PC-3 (cell line): ENCODE results near the gene ARHGEF25.

Experiments
- EZH2 ChIP-seq: fragments of 300-600 bp; sonication (generic); IDR thresholded peaks from one replicate; pipeline ENCODE4 v1.6.1; 2017; ENCODE audit warnings: antibody characterized with exemption, mild to moderate bottlenecking, low read length; ENCODE audit not compliant: unreplicated experiment
- EZH2phosphoT487 ChIP-seq: fragments of 300-600 bp; sonication (generic); IDR thresholded peaks from 2 replicates; pipeline ENCODE4 v1.6.1; 2018; ENCODE audit warnings: mild to moderate bottlenecking, antibody characterized with exemption, low read length, borderline replicate concordance
- TF ChIP-seq, protein P1 (sequence below): fragments of 300-600 bp; sonication (generic); conservative IDR thresholded peaks from 2 replicates; pipeline ENCODE4 v1.5.1; 2017; ENCODE audit warnings: antibody characterized with exemption, low read depth, mild to moderate bottlenecking, low read length

DNA sequence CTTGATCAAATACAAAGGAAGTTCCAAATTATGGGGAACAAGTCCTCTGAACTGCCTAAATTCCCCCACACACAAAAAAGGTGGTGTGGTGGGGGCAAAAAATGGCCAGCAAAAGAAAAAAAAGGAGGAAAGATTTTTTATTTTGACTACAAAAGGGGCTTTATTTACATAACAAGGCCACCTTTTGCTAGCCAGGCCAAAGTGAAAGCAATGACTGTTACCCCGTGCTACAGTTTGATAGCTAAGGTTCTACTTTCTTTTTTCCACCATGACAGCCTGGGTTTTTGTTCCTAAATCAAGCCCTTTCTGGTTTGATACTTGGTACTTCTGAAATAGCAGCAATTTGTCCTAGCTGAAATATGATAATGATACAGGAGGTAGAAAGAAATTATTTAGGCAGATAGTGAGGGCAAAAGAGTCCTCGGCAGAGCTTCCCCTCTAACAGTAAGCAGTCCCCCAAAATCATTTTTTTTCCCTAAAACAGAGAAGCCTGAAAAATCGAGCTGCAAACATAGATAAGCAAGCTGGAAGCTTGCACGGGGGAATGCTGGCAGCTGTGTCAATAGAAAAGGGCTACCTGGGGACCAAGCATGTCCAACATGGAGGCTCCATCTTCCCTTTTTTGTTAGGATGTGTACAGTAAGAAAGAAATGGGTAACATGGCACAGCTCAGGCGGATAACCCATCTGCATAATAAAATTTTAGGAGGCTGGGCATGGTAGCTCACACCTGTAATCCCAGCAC is 30.6 kb downstream of the ARHGEF25 start:
- TF ChIP-seq, protein P1, sequence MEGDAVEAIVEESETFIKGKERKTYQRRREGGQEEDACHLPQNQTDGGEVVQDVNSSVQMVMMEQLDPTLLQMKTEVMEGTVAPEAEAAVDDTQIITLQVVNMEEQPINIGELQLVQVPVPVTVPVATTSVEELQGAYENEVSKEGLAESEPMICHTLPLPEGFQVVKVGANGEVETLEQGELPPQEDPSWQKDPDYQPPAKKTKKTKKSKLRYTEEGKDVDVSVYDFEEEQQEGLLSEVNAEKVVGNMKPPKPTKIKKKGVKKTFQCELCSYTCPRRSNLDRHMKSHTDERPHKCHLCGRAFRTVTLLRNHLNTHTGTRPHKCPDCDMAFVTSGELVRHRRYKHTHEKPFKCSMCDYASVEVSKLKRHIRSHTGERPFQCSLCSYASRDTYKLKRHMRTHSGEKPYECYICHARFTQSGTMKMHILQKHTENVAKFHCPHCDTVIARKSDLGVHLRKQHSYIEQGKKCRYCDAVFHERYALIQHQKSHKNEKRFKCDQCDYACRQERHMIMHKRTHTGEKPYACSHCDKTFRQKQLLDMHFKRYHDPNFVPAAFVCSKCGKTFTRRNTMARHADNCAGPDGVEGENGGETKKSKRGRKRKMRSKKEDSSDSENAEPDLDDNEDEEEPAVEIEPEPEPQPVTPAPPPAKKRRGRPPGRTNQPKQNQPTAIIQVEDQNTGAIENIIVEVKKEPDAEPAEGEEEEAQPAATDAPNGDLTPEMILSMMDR: no peak
- TF ChIP-seq EZH2phosphoT487 (no peak), EZH2 (no peak)
